ENCODE measurements around the gene GLB1L3. TPM values are rescaled to one million over a fixed set of nuclear protein-coding genes. Genes with fewer than 3 reads are reported as not detected.

Gene GLB1L3
- total RNA-seq, 4 donors from 2014 or later = 0.16 TPM; not detected in 3

DNA sequence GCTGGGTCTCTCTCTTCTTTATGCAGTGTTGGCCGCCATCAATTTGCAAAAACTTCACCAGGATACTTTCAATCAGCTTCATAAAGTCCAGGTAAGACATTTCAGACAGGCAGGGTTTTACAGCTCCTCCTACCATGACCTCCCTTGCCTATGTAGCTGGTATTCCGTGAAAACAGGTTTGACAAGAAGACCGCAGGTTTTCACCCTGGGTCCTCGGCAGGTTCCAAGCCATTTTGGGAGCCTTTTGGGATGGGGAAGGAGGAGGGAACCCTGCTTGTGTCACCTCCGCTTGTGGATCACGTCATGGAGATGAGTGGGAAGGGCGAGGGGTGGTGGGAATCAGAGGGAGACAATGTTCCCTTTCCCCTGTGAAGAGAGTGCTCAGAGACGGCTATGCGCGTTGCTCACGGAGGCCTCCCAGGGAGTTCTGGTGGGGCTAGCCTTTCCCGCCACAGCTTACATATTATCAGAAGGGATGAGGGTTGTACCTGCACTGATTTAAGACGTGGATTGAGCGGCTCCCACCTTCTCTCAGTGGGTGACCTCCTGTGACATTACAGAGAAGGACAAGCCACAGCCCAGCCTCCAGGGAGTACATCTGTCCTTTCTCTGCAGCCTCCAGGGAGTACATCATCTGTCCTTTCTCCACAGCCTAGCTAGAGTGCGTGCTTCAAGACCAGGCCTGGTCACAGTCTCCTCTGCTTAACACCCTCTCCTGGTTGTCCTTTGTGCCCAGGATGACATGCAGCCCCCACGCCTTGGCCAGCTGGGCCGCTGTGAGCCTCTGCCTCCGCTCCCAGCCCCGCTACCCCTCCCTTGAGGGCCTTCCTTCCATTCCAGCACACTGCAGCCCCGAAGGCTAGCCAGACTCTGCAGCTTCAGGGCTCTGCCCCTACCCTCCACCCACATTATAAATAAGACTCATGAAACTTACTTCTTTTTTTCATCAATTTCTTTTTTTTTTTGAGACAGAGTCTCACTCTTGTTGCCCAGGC is 17.2 kb downstream of the GLB1L3 start:
- DNase-seq = no peak
- H3K4me1 ChIP-seq = no peaks in the 10 kb centered on the region
- H3K4me3 ChIP-seq = no peak overlapping the region
- H3K36me3 ChIP-seq = no peaks in the 10 kb centered on the region
- no peak overlapping the region for H3K27ac ChIP-seq
- TF ChIP-seq POLR2A (IDR thresholded peaks at IDR 0.05) (no peak), EP300 (IDR thresholded peaks at IDR 0.05; ENCODE audit: low read depth) (no peak), POLR2AphosphoS5 (IDR thresholded peaks at IDR 0.05) (no peak)
- TF ChIP-seq, protein P1, sequence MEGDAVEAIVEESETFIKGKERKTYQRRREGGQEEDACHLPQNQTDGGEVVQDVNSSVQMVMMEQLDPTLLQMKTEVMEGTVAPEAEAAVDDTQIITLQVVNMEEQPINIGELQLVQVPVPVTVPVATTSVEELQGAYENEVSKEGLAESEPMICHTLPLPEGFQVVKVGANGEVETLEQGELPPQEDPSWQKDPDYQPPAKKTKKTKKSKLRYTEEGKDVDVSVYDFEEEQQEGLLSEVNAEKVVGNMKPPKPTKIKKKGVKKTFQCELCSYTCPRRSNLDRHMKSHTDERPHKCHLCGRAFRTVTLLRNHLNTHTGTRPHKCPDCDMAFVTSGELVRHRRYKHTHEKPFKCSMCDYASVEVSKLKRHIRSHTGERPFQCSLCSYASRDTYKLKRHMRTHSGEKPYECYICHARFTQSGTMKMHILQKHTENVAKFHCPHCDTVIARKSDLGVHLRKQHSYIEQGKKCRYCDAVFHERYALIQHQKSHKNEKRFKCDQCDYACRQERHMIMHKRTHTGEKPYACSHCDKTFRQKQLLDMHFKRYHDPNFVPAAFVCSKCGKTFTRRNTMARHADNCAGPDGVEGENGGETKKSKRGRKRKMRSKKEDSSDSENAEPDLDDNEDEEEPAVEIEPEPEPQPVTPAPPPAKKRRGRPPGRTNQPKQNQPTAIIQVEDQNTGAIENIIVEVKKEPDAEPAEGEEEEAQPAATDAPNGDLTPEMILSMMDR (IDR thresholded peaks at IDR 0.05) = no peak
- H3K9me3 ChIP-seq = no peaks in the 10 kb centered on the region
- intact Hi-C loops (cut with DNase I; ENCODE audit: low total_unique reads) = no loop called here
- in situ Hi-C loops (cut with MboI; ENCODE audit: low pct_ligation_motif_present in 1 of 4, low pct_unique_long_range_greater_than_20kb in 1 of 4, low sequenced_read_pairs in 3 of 4) = no loop called here
- no peaks in the 10 kb centered on the region for H3K27me3 ChIP-seq
- WGBS, 2 donors (ENCODE audit: low coverage in 1 of 2) = 71 to 76% methylated on average over 9 to 20 of the region's 20 CpGs

DNA sequence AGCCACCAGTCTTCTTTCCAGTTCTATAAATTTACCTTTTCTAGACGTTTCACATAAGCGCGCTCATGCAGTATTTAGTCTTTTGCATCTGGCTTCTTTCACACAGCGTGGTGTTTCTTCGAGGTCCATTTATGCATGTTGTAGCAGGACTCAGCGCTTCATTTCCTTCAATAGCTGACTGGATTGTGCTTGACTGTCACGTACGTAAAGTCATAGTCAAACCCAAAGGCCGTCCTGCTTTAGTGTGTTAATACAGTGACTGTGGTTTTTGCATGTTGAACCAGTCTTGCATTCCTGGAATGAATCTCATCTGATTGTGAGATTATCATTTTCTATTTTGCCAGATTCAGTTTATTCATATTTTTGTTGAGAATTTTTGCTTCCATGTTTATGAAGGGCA is 18.5 kb downstream of the GLB1L3 start:
- H3K27me3 ChIP-seq = no peaks in the 10 kb centered on the region
- 74% methylated on average over 9 of the region's 9 CpGs; no CpG with 5 or more reads in 1 of the 2 donors for WGBS, 2 donors (ENCODE audit: low coverage in 1 of 2)

DNA sequence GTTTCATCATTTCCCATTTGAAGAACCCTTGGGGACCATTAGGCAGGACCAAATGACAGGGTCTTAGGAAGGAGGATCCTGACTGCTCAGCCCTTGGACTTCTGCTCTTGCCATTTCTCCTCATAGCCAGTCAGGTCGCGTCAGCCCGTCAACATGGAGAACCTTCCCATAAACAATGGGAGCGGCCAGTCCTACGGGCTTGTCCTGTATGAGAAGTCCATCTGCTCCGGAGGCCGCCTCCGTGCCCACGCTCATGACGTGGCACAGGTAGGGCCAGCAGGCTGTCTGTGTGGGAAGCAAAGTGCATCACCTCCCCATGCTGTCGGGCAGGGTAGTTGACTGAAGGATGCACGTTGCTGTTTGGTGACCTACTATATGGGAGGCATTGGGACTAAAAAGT is 36.0 kb downstream of the GLB1L3 start:
- H3K27ac ChIP-seq = no peak overlapping the region
- intact Hi-C loops (cut with DNase I; ENCODE audit: low total_unique reads) = no loop called here
- no peaks in the 10 kb centered on the region for H3K4me1 ChIP-seq
- in situ Hi-C loops (cut with MboI; ENCODE audit: low pct_ligation_motif_present in 1 of 4, low pct_unique_long_range_greater_than_20kb in 1 of 4, low sequenced_read_pairs in 3 of 4) = no loop called here
- peaks cover 7% of the 10 kb centered on the region in 2 donors for H3K9me3 ChIP-seq
- H3K36me3 ChIP-seq = no peaks in the 10 kb centered on the region
- TF ChIP-seq EP300 (IDR thresholded peaks at IDR 0.05; ENCODE audit: low read depth) (no peak), POLR2AphosphoS5 (IDR thresholded peaks at IDR 0.05) (no peak), POLR2A (IDR thresholded peaks at IDR 0.05) (no peak)
- TF ChIP-seq, protein P1 (IDR thresholded peaks at IDR 0.05) = no peak
- peaks cover 8% of the 10 kb centered on the region for H3K27me3 ChIP-seq
- H3K4me3 ChIP-seq = no peak overlapping the region
- no peak for DNase-seq
- 79% methylated on average over 12 of the region's 12 CpGs; no CpG with 5 or more reads in 1 of the 2 donors for WGBS, 2 donors (ENCODE audit: low coverage in 1 of 2)

More for the DNA sequence above, 18.5 kb downstream of the GLB1L3 start:
- H3K36me3 ChIP-seq = no peaks in the 10 kb centered on the region
- in situ Hi-C loops (cut with MboI; ENCODE audit: low pct_ligation_motif_present in 1 of 4, low pct_unique_long_range_greater_than_20kb in 1 of 4, low sequenced_read_pairs in 3 of 4) = no loop called here
- intact Hi-C loops (cut with DNase I; ENCODE audit: low total_unique reads) = no loop called here
- no peak overlapping the region for H3K4me3 ChIP-seq
- H3K4me1 ChIP-seq = no peaks in the 10 kb centered on the region
- H3K27ac ChIP-seq = no peak overlapping the region
- TF ChIP-seq EP300 (IDR thresholded peaks at IDR 0.05; ENCODE audit: low read depth) (no peak), POLR2AphosphoS5 (IDR thresholded peaks at IDR 0.05) (no peak), POLR2A (IDR thresholded peaks at IDR 0.05) (no peak)
- TF ChIP-seq, protein P1 (IDR thresholded peaks at IDR 0.05) = no peak
- no peaks in the 10 kb centered on the region for H3K9me3 ChIP-seq
- no peak for DNase-seq

DNA sequence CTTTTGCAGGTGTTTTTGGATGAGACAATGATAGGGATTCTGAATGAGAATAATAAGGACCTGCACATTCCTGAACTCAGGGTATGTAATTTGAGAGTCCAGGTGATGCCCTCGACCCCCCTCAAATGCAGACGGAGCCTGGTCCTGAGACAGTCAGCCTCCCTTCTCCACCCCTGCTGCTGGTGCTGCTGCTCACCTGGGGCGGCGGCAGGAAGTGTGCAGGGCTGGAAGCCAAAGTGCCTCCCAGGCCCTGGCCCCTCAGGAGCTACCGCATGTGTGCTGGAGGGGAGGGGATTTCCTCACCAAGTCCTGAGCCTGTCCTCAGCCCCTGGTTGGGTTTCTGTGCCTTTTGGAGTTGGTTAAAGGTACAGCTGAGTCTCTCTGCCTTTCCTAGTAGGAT is 36.6 kb downstream of the GLB1L3 start:
- Histone ChIP-seq H3K4me3 (no peak overlapping the region), H3K9me3 (peaks cover 7 to 11% of the 10 kb centered on the region in 2 donors), H3K27ac (no peak overlapping the region), H3K4me1 (no peaks in the 10 kb centered on the region), H3K36me3 (no peaks in the 10 kb centered on the region), H3K27me3 (peaks cover 8% of the 10 kb centered on the region)
- intact Hi-C loops (cut with DNase I; ENCODE audit: low total_unique reads) = no loop called here
- no peak for DNase-seq
- in situ Hi-C loops (cut with MboI; ENCODE audit: low pct_ligation_motif_present in 1 of 4, low pct_unique_long_range_greater_than_20kb in 1 of 4, low sequenced_read_pairs in 3 of 4) = no loop called here
- WGBS, 2 donors (ENCODE audit: low coverage in 1 of 2) = 83% methylated on average over 5 of the region's 5 CpGs; no CpG with 5 or more reads in 1 of the 2 donors
- no peak for TF ChIP-seq POLR2A (IDR thresholded peaks at IDR 0.05)
- TF ChIP-seq EP300 (IDR thresholded peaks at IDR 0.05; ENCODE audit: low read depth) = no peak
- no peak for TF ChIP-seq POLR2AphosphoS5 (IDR thresholded peaks at IDR 0.05)
- TF ChIP-seq, protein P1 (IDR thresholded peaks at IDR 0.05) = no peak
